Measurements from ENCODE around the gene PKN2.
"Not testable (repeated sequence)": the region's sequence is repeated elsewhere in the genome, so short reads cannot be mapped to it uniquely, and the experiment has no call there.

PKN2 gene

DNA sequence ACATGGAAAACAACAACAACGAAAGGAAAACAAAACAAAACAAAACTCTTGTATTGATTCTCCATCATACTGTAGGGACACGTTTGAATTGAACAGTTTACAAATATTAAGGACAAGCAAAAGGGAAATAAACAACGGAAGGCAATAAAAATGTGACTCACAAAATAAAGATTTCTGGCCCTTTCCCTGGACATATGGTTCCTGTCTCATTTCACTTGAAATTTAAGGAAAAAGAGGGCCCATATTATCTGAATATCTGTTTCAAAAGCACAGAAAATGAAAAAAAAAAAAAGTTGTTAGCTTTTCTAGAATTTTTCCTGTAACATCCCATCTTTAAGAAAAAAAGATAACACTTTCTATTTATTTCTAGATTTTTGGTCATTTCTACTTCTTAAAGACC is 3.6 kb upstream of the PKN2 start:
- no peak for DNase-seq (ENCODE audit: low spot score)

DNA sequence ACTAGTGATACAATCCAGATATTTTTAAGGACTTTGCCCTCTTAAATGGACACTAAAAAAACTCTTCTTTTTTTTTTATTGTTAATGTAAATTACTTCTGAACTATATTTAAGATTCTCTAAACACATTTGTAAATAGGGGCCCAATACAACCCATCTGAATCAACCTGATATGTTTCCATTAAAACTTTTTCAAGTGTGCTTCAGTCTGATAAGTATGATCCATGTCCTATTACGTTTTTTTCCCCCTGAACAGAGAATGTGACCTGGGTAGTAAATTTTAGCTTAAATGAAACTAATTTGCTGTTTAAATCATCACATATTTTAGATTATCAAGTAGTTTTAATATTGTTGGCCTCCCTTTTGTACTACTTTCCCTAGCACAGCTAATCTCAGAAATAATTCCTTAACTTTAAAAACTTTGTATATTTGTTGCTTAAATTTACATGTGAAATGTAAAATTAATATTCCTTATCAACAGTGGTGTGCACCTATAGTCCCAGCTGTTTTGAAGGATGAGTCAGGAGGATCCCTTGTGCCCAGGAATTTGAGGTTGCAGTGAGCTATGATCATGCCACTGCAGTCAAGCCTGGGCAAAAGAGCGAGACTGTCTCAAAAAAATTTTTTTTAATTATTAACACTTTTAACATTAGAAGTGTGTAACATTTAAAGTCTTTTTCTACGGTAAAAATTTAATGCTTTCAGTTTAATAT is 3.0 kb upstream of the PKN2 start:
- no peak for DNase-seq (ENCODE audit: low spot score)

DNA sequence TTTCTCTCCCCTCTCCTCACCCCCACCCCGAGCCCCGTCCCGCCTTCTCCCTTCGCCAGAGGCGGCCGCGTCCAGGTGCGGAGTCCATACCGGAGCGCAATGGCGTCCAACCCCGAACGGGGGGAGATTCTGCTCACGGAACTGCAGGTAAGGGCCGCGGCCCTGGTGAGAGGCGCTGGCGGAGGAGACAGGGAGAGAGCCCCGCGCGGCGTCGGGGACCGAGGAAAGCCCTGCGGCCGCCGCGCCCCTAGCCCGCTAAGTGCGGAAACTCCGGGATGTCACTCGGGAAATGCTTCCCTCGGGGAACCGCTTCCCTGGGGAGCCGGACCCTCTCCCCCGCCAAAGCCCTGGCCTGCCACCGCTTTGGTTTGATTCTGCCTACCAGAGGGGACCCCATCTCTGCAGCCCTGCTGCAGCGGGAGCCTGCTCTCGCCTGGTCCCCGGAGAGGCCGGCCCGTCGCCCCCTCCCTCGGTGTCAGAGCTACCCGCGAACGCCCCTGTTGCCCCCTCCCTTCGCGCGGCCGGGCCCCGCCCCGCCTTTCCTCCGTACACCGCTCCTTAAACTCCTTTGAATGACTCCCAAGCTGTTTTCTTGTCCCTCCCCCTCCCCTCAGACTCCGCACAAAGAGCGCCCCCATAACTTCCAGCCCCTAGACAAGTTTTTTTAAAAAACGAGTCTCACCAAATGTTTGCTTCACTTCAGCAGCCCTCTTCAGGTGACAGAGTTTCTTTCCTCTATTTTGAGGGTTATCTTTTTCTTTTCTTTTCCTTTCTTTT is 597 bp downstream of the PKN2 start:
- peak; percentile 52 for DNase-seq (ENCODE audit: low spot score)

DNA sequence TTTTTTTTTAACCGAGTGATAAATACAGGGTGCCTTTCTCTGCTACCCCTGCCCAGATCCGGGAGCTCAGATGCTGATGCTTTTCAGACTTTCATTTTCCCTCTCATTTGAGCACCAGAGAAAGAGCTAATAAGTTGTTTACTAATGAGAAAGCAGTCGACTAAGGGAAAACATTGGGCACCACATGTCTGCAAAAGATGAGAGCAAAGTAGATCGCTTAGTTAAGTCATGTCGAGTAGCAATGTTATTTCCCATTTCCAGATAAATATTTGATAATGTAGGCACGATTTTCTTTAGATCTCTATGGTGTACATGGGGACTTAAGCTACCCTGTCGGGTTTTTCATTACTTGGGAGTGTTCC is 1.2 kb downstream of the PKN2 start:
- no peak for DNase-seq (ENCODE audit: low spot score)

DNA sequence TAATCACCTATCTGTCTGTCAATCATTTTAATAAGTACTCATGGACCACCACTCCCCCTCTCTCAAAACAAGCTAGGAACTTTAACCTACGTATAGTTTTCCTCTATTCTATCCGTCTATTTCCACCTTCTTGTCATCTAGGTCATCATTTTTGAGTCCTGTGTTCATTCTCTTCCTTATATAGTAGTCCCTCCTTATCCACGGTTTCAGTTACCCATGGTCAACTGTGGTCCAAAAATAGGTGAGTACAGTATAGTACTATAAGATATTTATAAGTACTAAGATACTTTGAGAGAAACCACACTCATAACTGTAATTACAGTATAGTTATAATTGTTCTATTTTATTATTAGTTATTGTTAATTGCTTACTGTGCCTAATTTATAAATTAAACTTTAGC is 7.5 kb downstream of the PKN2 start:
- DNase-seq (ENCODE audit: low spot score) = no peak

DNA sequence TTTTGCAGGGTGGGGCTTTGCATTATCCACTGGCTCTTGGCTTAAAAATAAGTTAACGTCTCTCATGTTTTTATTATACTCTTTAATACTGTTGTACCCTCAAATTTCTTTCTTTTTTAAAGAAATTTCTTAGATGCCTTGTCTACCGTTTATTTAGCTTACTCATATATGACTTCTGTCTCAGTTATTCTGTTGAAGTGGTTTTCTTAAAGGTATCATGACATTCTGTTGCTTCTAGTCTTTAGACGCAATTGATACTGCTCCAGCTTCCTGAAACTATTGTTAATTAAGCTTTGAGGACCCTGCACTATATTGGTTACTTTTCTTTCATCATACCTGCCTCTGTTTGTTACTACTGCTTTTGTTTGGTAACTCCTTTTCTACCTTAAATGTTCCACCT is 11.7 kb downstream of the PKN2 start:
- DNase-seq (ENCODE audit: low spot score) = no peak

DNA sequence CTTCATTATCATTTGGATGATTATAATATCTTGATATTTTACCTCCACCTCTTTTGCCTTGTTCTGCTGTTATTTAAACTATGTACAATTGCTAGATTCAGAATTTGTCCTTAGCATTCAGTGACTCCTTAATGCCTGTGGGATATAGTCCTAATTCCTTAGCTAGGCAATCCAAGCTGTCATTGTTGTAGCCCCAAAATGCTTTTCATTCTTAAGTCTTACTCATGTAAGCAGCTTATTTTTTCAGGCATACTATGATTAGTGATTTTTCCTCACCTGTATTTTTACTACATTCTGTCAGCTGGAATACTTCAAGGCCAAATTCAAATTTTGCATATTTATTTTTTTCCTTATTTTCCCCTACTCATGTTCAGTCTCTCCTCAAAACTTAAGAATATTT is 13.4 kb downstream of the PKN2 start:
- DNase-seq (ENCODE audit: low spot score) = no peak

DNA sequence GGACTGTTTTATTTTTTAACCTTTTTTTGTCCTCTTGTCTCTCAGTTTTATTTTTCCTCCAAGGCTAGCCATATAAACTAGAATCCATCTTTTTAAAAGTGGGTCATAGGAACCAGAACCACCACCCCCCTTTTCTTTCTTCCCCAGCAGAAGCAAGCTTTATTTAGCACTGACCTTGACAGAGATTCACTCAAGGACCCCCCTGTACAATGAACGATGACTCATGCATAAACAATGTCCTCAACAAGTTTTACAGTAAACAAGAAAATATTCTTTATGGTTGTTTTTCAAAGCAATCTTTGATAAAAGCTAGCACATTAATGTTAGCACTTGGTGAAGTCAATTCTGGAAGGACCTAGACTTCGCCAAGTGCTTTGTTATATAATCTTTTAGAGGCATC is 14.1 kb downstream of the PKN2 start:
- DNase-seq (ENCODE audit: low spot score) = no peak

DNA sequence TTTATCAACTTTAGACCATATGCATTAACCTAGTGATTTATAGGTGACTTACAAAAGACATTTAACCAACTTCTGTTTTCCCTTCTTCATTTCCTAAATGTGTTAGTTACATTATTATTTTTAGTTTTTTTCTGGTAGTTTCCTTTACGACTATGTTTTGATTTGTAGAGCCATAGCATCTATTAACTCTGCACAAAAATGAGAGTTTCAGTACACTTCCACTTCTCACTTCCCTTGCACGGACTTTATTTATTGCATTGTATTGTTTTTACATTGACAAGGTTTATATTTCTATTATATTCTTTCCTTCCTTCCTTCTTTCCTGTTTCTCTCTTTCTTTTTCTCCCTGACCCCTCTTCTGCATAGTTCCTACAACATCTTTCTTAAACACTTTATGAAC is 14.7 kb downstream of the PKN2 start:
- DNase-seq (ENCODE audit: low spot score) = no peak

DNA sequence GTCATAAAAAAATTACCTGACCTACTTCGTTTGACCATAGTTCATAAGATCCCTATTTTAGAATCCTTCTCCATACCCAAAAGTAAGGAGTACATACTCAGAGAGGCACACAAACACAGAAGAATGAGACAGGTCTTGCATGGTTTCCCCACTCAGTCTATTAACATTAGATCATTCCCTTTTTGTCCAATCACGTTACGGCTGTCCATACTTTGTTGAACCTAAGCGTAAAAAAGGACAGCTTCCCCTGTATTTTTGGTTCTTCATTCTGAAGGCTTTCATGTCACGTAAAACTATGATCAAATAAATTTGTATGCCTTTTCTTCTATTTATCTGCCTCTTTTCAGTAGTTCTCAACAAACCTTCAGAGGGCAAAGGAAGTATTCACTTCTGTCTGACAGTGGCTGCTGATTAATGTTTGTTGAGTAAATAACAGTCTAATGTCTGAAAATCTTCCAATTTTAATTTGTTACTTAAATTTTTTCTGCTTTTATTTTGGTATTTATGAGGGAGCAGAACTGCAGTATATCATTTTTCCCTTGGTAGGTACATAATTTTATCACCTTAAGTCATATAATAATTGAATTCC is 16.4 kb downstream of the PKN2 start:
- no peak for DNase-seq (ENCODE audit: low spot score)

DNA sequence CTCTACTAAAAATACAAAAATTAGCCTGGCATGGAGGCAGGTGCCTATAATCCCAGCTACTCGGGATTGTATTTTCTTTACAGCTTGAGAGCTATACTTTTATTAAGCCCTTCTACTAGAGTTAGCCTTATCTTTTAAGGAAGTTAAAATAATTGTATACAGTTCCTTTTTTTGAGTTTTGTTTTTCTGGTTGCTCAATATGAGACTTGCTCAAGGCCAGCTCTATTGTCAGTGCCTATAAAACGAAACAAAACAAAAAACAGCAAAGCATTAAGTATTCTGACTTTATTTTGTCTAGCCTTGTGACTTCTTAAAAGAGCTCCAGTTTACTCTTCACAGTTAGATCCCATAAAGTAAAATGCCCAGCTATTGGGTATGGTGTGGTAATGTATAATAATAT is 17.2 kb downstream of the PKN2 start:
- DNase-seq (ENCODE audit: low spot score) = no peak

DNA sequence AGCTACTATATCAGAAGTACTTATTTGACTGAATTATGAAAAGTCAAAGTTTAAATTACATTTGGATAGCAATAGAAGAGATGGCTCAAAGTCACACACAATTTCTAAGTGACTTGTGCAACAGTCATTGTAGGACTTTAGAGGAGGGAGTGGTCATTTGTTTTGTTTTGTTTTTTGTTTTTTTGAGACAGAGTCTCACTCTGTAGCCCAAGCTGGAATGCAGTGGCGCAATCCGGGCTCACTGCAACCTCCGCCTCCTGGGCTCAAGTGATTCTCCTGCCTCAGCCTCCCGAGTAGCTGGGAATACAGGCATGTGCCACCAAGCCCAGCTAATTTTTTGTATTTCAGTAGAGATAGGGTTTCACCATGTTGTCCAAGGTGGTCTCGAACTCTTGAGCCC is 17.7 kb downstream of the PKN2 start:
- DNase-seq (ENCODE audit: low spot score) = not testable (repeated sequence)

DNA sequence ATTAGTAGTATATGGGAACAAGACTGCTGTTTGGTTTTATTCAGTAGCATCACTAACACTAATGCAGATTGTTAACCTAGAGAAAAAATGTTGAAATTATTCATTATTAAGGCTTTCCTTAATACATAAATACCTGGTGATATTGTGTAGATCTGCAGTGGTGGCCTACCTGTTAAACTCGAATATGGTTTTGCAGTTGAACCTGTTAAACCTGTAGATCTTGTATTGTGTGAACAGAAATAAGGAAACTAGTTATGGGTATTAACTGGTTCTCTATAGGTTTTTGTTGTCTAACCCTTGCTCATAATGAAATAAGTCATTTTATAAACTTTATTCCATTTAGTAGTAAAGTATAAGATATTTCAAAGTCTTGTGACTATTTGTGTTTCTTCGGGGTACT is 23.9 kb downstream of the PKN2 start:
- no peak for DNase-seq (ENCODE audit: low spot score)

DNA sequence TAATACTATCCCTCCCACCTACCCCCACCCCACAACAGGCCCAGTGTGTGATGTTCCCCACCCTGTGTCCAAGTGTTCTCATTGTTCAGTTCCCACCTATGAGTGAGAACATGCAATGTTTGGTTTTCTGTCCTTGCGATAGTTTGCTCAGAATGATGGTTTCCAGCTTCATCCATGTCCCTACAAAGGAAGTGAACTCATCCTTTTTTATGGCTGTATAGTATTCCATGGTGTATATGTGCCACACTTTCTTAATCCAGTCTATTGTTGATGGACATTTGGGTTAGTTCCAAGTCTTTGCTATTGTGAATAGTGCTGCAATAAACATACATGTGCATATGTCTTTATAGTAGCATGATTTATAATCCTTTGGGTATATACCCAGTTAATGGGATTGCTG is 28.8 kb downstream of the PKN2 start:
- not testable (repeated sequence) for DNase-seq (ENCODE audit: low spot score)

DNA sequence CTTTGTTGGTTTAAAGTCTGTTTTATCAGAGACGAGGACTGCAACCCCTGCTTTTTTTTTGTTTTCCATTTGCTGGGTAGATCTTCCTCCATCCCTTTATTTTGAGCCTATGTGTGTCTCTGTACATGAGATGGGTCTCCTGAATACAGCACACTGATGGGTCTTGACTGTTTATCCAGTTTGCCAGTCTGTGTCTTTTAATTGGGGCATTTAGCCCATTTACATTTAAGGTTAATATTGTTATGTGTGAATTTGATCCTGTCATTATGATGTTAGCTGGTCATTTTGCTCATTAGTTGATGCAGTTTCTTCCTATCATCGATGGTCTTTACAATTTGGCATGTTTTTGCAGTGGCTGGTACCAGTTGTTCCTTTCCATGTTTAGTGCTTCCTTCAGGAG is 32.5 kb downstream of the PKN2 start:
- DNase-seq (ENCODE audit: low spot score) = not testable (repeated sequence)

DNA sequence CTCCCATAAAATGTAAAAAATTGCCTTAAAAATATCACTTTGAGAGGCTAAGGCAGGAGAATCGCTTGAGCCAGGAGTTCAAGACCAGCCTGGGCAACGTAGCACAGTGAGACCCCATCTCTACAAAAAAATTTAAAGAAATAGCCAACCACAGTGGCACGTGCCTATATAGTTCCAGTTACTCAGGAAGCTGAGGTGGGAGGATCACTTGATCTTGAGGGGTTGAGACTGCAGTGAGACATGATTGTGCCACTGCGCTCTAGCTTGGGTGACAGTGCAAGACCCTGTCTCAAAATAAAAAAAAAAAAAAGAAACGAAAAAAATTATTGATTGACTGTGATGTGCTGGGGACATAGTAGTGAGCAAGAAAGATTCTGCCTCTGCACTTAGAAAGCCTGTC is 38.4 kb downstream of the PKN2 start:
- DNase-seq (ENCODE audit: low spot score) = no peak

DNA sequence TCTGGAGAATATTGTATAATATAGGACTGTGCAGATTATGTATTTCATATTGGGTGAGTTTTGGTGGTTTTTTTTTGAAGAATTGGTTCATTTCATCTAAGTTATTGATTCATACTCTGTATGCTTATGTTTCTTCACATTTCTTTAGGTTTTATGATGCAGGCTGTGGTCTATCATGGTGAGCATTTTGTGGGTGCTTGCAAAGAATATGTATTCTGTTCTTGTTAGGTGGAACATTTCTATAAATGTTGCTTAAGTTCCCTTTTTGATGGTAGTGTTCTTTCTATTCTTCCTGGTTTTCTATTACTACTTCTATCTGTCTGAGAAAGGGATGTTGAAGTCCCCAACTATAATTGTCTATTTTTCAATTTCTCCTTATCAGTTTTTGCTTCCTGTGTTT is 42.6 kb downstream of the PKN2 start:
- DNase-seq (ENCODE audit: low spot score) = no peak

DNA sequence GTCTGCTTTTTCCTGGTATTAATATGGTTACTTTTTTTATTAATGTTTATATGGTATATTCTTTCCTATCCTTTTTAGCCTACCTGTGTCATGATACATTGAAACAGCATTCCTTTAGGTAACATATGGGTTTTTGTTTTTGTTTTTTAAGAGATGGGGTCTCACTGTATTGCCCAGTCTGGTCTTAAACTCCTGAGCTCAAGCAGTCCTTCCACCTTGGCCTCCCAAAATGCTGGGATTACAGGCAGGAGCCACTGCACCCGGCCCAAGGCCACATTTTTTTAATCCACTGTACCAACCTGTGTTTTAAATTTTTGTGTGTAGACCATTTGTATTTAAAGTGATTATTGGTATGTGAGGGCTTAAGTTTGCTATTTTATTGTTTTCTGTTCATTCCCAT is 43.1 kb downstream of the PKN2 start:
- DNase-seq (ENCODE audit: low spot score) = no peak

DNA sequence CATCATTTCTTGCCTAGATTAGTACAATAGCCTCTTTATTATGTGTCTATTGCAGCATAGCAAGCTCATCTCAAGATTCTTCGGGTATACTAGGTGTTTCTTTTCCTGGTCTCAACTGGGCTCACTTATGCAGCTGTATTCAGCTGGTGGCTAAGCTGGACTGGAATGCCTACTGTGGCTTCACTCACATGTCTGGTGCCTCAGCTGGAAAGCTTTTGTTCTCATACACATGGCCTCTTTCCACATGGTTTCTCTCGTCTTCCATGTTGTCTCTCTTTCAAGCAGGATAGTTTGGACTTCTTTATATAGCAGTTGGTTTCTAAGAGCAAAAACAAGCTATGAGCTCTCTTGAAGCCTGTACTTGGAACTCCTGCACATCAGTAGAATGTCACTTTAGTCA is 45.2 kb downstream of the PKN2 start:
- DNase-seq (ENCODE audit: low spot score) = no peak

DNA sequence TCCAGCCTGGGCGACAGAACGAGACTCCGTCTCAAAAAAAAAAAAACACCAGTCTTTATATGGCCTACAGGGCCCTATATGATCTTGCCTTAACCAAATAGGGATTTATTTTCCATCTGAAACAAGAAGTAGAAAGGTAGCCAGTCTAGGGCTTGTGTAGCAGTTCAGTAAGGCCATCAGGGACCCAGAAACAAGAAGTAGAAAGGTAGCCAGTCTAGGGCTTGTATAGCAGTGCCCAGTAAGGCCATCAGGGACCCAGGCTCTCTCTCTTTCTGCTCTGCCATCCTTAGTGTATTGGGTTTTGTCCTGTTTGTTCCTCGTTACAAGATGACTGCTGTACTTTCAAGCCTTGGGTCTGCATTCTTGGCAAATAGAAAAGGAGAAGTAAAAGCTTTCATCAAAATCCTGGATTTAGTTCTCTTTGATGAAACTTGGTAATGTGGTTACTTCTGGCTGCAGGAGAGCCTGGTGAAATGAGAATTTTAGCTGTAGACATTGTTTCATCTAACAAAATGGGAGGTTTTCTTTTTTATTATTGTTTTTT is 46.1 kb downstream of the PKN2 start:
- DNase-seq (ENCODE audit: low spot score) = no peak

DNA sequence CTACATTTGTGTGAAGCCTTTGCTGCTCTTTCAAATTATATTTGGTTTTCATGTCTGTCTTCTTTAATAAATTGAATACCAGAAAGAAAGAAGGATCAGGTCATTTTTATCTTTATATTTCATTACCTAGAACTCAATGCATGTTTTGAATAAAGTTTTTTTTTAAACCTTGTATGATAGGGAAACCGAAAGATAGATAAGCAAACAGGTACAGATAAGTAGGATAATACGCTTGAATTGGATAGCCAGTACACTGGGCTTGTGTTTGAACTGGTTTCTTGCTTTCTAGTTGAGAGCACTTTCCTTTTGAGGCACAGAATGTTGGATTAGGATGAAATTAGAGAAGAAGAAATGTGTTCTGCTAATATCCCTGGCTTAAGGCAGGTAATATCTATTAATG is 46.9 kb downstream of the PKN2 start:
- DNase-seq (ENCODE audit: low spot score) = no peak

DNA sequence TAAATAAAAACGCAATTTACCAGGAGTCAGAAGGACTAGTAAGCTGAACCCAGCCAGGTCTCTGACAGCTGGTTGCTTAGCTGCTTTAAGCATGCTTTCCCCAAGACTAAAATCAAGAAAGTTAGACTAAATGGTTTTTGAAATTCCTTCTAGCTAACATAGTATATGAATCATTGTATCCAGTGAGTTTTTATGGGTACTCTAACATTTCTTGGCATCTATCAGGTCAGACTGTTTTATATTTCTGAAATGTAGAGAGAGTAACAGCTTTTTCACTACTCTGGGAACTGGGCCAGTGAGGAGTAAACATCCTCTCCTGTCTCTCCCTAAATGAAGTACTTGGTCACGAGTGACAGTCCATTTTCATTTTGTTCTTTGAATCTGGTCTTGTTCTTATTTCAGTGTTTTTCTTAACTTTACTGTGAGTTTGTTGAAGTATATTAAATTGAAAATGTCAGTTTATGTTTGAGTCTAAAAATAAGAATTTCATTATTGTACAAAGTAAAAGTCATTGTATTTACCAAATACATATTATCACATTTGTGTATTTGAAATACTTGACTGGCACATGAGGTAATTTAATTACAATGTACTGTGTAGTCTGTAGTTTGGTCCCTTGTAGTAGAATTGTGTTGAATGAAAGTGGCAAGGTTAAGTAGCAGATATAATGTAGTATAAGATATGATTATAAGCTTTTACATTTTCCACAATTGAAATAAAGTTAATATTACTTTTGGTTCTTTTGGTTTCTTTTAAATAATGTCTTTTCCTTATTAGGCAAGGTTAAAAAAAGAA is 47.6 kb downstream of the PKN2 start:
- no peak for DNase-seq (ENCODE audit: low spot score)

DNA sequence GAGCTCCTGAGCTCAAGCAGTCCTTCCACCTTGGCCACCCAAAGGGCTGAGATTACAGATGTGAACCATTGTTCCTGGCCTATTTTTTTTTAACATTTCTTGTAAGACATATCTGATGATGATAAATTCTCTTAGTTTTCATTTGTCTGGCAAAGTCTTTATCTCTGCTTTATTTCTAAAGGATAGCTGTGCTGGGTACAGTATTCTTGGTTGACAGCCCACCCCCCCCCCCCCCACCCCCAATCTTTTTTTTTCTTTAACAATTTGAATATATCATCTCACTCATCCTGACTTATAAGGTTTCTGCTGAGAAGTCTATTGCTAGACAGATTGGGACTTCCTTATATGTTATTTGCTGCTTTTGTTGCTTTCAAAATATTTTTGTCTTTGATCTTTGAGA is 51.3 kb downstream of the PKN2 start:
- no peak for DNase-seq (ENCODE audit: low spot score)

All from HuH-7 (cell line).